ENCODE measurements around the gene SERPINF2.
"Not testable (repeated sequence)": the region's sequence is repeated elsewhere in the genome, so short reads cannot be mapped to it uniquely, and the experiment has no call there.

SERPINF2 gene

GRCh38 chr17:1769822-1770477 is 27.3 kb downstream of the SERPINF2 start:
- peak overlapping the region; percentile 42 for H3K4me3 ChIP-seq
- no peak overlapping the region for H3K9ac ChIP-seq (ENCODE audit: insufficient read length)
- H3K27ac ChIP-seq: no peak overlapping the region
- no peak for TF ChIP-seq POLR2AphosphoS5 (IDR thresholded peaks at IDR 0.05; ENCODE audit: borderline replicate concordance, low read depth, low read length)
- TF ChIP-seq EZH2 (IDR thresholded peaks at IDR 0.05): no peak
- TF ChIP-seq FOXP2 (optimal IDR thresholded peaks at IDR 0.05; ENCODE audit: control extremely low read depth, extremely low read length, insufficient read depth): no peak
- H3K36me3 ChIP-seq (ENCODE audit: insufficient read depth, low read length): no peaks in the 10 kb centered on the region
- no peak for DNase-seq (ENCODE audit: low read depth, low spot score)
- H3K9me3 ChIP-seq (ENCODE audit: low read depth, low read length): no peaks in the 10 kb centered on the region

GRCh38 chr17:1773000-1773695 is 30.5 kb downstream of the SERPINF2 start:
- H3K4me3 ChIP-seq; H3K27ac ChIP-seq; H3K9ac ChIP-seq (ENCODE audit: insufficient read length); H3K9me3 ChIP-seq (ENCODE audit: low read depth, low read length); DNase-seq (ENCODE audit: low read depth, low spot score): not testable (repeated sequence)
- H3K36me3 ChIP-seq (ENCODE audit: insufficient read depth, low read length): peaks cover 21% of the 10 kb centered on the region

GRCh38 chr17:1773696-1774181 is 31.1 kb downstream of the SERPINF2 start:
- Histone ChIP-seq H3K4me3 (no peak overlapping the region), H3K9me3 (ENCODE audit: low read depth, low read length) (no peaks in the 10 kb centered on the region), H3K27ac (no peak overlapping the region), H3K36me3 (ENCODE audit: insufficient read depth, low read length) (peaks cover 27% of the 10 kb centered on the region), H3K9ac (ENCODE audit: insufficient read length) (no peak overlapping the region)
- TF ChIP-seq EZH2 (IDR thresholded peaks at IDR 0.05): no peak
- no peak for TF ChIP-seq FOXP2 (optimal IDR thresholded peaks at IDR 0.05; ENCODE audit: control extremely low read depth, extremely low read length, insufficient read depth)
- no peak for TF ChIP-seq POLR2AphosphoS5 (IDR thresholded peaks at IDR 0.05; ENCODE audit: borderline replicate concordance, low read depth, low read length)
- no peak for DNase-seq (ENCODE audit: low read depth, low spot score)

GRCh38 chr17:1774390-1775176 is 31.9 kb downstream of the SERPINF2 start:
- no peak for TF ChIP-seq FOXP2 (optimal IDR thresholded peaks at IDR 0.05; ENCODE audit: control extremely low read depth, extremely low read length, insufficient read depth)
- no peak for TF ChIP-seq POLR2AphosphoS5 (IDR thresholded peaks at IDR 0.05; ENCODE audit: borderline replicate concordance, low read depth, low read length)
- Histone ChIP-seq H3K9ac (ENCODE audit: insufficient read length) (no peak overlapping the region), H3K27ac (no peak overlapping the region), H3K36me3 (ENCODE audit: insufficient read depth, low read length) (peaks cover 29% of the 10 kb centered on the region), H3K9me3 (ENCODE audit: low read depth, low read length) (no peaks in the 10 kb centered on the region), H3K4me3 (no peak overlapping the region)
- no peak for DNase-seq (ENCODE audit: low read depth, low spot score)

- H3K27ac ChIP-seq: no peak overlapping the region
- H3K36me3 ChIP-seq (ENCODE audit: insufficient read depth, low read length): peaks cover 34% of the 10 kb centered on the region
- DNase-seq (ENCODE audit: low read depth, low spot score): no peak
- no peak overlapping the region for H3K9ac ChIP-seq (ENCODE audit: insufficient read length)
- no peaks in the 10 kb centered on the region for H3K9me3 ChIP-seq (ENCODE audit: low read depth, low read length)
- TF ChIP-seq FOXP2 (optimal IDR thresholded peaks at IDR 0.05; ENCODE audit: control extremely low read depth, extremely low read length, insufficient read depth) (no peak), EZH2 (IDR thresholded peaks at IDR 0.05) (no peak), POLR2AphosphoS5 (IDR thresholded peaks at IDR 0.05; ENCODE audit: borderline replicate concordance, low read depth, low read length) (no peak)
- H3K4me3 ChIP-seq: no peak overlapping the region
These were observed 33.7 kb downstream of the SERPINF2 start for GRCh38 chr17:1776328-1776727.

- H3K27ac ChIP-seq: no peak overlapping the region
- peaks cover 39% of the 10 kb centered on the region for H3K36me3 ChIP-seq (ENCODE audit: insufficient read depth, low read length)
These were observed 34.2 kb downstream of the SERPINF2 start for GRCh38 chr17:1776857-1777256.

GRCh38 chr17:1779571-1780131 is 37.0 kb downstream of the SERPINF2 start:
- DNase-seq (ENCODE audit: low read depth, low spot score): peak; percentile 91
- Histone ChIP-seq H3K9me3 (ENCODE audit: low read depth, low read length) (no peaks in the 10 kb centered on the region), H3K9ac (ENCODE audit: insufficient read length) (no peak overlapping the region), H3K36me3 (ENCODE audit: insufficient read depth, low read length) (peaks cover 67% of the 10 kb centered on the region), H3K27ac (peak overlapping the region; percentile 94), H3K4me3 (peak overlapping the region; percentile 66)
- TF ChIP-seq POLR2AphosphoS5 (IDR thresholded peaks at IDR 0.05; ENCODE audit: borderline replicate concordance, low read depth, low read length): no peak; the same call in 1 of the 2 replicates
- no peak for TF ChIP-seq FOXP2 (optimal IDR thresholded peaks at IDR 0.05; ENCODE audit: control extremely low read depth, extremely low read length, insufficient read depth)
- TF ChIP-seq EZH2 (IDR thresholded peaks at IDR 0.05): no peak

More at GRCh38 chr17:1776857-1777256, 34.2 kb downstream of the SERPINF2 start:
- H3K4me3 ChIP-seq: no peak overlapping the region
- TF ChIP-seq POLR2AphosphoS5 (IDR thresholded peaks at IDR 0.05; ENCODE audit: borderline replicate concordance, low read depth, low read length): no peak
- TF ChIP-seq FOXP2 (optimal IDR thresholded peaks at IDR 0.05; ENCODE audit: control extremely low read depth, extremely low read length, insufficient read depth): no peak
- TF ChIP-seq EZH2 (IDR thresholded peaks at IDR 0.05): no peak
- H3K9me3 ChIP-seq (ENCODE audit: low read depth, low read length): no peaks in the 10 kb centered on the region
- no peak overlapping the region for H3K9ac ChIP-seq (ENCODE audit: insufficient read length)
- no peak for DNase-seq (ENCODE audit: low read depth, low spot score)

GRCh38 chr17:1782171-1782567 is 39.5 kb downstream of the SERPINF2 start:
- no peaks in the 10 kb centered on the region for H3K9me3 ChIP-seq (ENCODE audit: low read depth, low read length)
- no peak overlapping the region for H3K27ac ChIP-seq
- TF ChIP-seq POLR2AphosphoS5 (IDR thresholded peaks at IDR 0.05; ENCODE audit: borderline replicate concordance, low read depth, low read length): no peak
- H3K36me3 ChIP-seq (ENCODE audit: insufficient read depth, low read length): peaks cover 71% of the 10 kb centered on the region
- H3K4me3 ChIP-seq: no peak overlapping the region
- no peak overlapping the region for H3K9ac ChIP-seq (ENCODE audit: insufficient read length)
- no peak for DNase-seq (ENCODE audit: low read depth, low spot score)
